CD14-positive monocyte (primary cell): ENCODE measurements around the gene NID2. TPM values are rescaled to one million over a fixed set of nuclear protein-coding genes. Genes with fewer than 3 reads are reported as not detected.
A peak's percentile ranks its signal among the peaks of the same experiment; 100 is the strongest.

Experiments used
- DNase-seq, 3 donors: peaks; one replicate each; pipeline ENCODE4 v3.0.0-alpha.2; 2011 to 2022
- H2AFZ ChIP-seq: 2 replicates; pipeline ENCODE4 v1.6.0; 2012; ENCODE audit warnings: mild to moderate bottlenecking, low read depth, low read length, inconsistent platforms; ENCODE audit not compliant: insufficient read depth, poor library complexity, severe bottlenecking
- H3K27ac ChIP-seq, 2 donors: 1 replicate in 1 of 2; 2 replicates in 1 of 2; pipeline ENCODE4 v1.5.1; 2012 to 2013; ENCODE audit warnings: low read length in 2 of 2, control low read depth in 1 of 2, inconsistent platforms in 1 of 2, low read depth in 1 of 2, mild to moderate bottlenecking in 1 of 2
- H3K27me3 ChIP-seq, 2 donors: one replicate each; pipeline versions ENCODE4 v1.6.0 to v1.6.1; 2011 to 2013; ENCODE audit warnings: low read length in 2 of 2; ENCODE audit not compliant: control insufficient read depth in 2 of 2, insufficient read depth in 2 of 2
- H3K36me3 ChIP-seq, 2 donors: replicated peaks in 1 of 2; 1 replicate in 1 of 2; 2 replicates in 1 of 2; pipeline versions ENCODE4 v1.5.1 to v1.6.1; 2012 to 2013; ENCODE audit warnings: low read length in 2 of 2, control low read depth in 1 of 2, inconsistent platforms in 1 of 2, mild to moderate bottlenecking in 1 of 2; ENCODE audit not compliant: insufficient read depth in 2 of 2, control insufficient read depth in 1 of 2
- H3K4me1 ChIP-seq, 2 donors: 1 replicate in 1 of 2; 2 replicates in 1 of 2; pipeline versions ENCODE4 v1.5.1 to v1.6.1; 2012 to 2013; ENCODE audit warnings: low read length in 2 of 2, control low read depth in 1 of 2, inconsistent platforms in 1 of 2, mild to moderate bottlenecking in 1 of 2, moderate library complexity in 1 of 2; ENCODE audit not compliant: insufficient read depth in 2 of 2, control insufficient read depth in 1 of 2
- H3K4me2 ChIP-seq: replicated peaks from 2 replicates; pipeline ENCODE3; 2012; ENCODE audit warnings: low read length, moderate library complexity, mild to moderate bottlenecking; ENCODE audit not compliant: poor library complexity, severe bottlenecking; ENCODE audit errors: extremely low read depth
- H3K4me3 ChIP-seq, 3 experiments: fragments of 200-600 bp in 1 of 3; sonication (generic) in 1 of 3; replicated peaks in 1 of 3; 1 replicate in 2 of 3; 2 replicates in 1 of 3; pipeline ENCODE4 v1.5.1; 2011 to 2013; ENCODE audit warnings: low read length in 3 of 3, mild to moderate bottlenecking in 3 of 3, control low read depth in 2 of 3, low read depth in 2 of 3, inconsistent platforms in 1 of 3, moderate library complexity in 1 of 3
- H3K79me2 ChIP-seq: 2 replicates; pipeline ENCODE4 v1.6.0; 2012; ENCODE audit warnings: mild to moderate bottlenecking, control low read depth, inconsistent platforms, low read length, moderate library complexity; ENCODE audit not compliant: insufficient read depth
- H3K9ac ChIP-seq: 2 replicates; pipeline ENCODE4 v1.6.0; 2017; ENCODE audit warnings: low read length, mild to moderate bottlenecking; ENCODE audit not compliant: insufficient read depth, poor library complexity, severe bottlenecking
- H3K9me3 ChIP-seq, 2 donors: replicated peaks in 1 of 2; 1 replicate in 1 of 2; 2 replicates in 1 of 2; pipeline versions ENCODE4 v1.5.1 to v1.6.1; 2012 to 2013; ENCODE audit warnings: low read length in 2 of 2, control low read depth in 1 of 2; ENCODE audit not compliant: control insufficient read depth in 1 of 2, insufficient read depth in 1 of 2
- H4K20me1 ChIP-seq: 2 replicates; pipeline ENCODE4 v1.6.0; 2012; ENCODE audit warnings: mild to moderate bottlenecking, low read length, control low read depth, moderate library complexity; ENCODE audit not compliant: insufficient read depth
- H3K27ac Mint-ChIP-seq, 7 donors: one replicate each; pipeline ENCODE4 v1.8.0; 2020; ENCODE audit warnings: mild to moderate bottlenecking in 7 of 7, mixed read lengths in 7 of 7, moderate library complexity in 6 of 7, inconsistent platforms in 2 of 7
- H3K27me3 Mint-ChIP-seq, 3 donors: one replicate each; pipeline ENCODE4 v1.8.0; 2021 to 2022; ENCODE audit warnings: low read depth in 3 of 3, mild to moderate bottlenecking in 3 of 3, mixed read lengths in 3 of 3, moderate library complexity in 3 of 3, inconsistent platforms in 1 of 3
- H3K36me3 Mint-ChIP-seq, 2 donors: one replicate each; pipeline ENCODE4 v1.8.0; 2020; ENCODE audit warnings: mixed read lengths in 2 of 2, inconsistent platforms in 1 of 2, mild to moderate bottlenecking in 1 of 2
- H3K4me1 Mint-ChIP-seq: one replicate; pipeline ENCODE4 v1.8.0; 2020; ENCODE audit warnings: mild to moderate bottlenecking, mixed read lengths
- H3K4me3 Mint-ChIP-seq, 2 donors: one replicate each; pipeline ENCODE4 v1.8.0; 2020; ENCODE audit warnings: mild to moderate bottlenecking in 2 of 2, mixed read lengths in 2 of 2, moderate library complexity in 1 of 2
- H3K9me3 Mint-ChIP-seq, 7 donors: one replicate each; pipeline ENCODE4 v1.8.0; 2020 to 2022; ENCODE audit warnings: mixed read lengths in 7 of 7, mild to moderate bottlenecking in 6 of 7, moderate library complexity in 6 of 7, inconsistent platforms in 2 of 7
- WGBS: methylation state at CpG from one replicate; pipeline ENCODE4 v1.1.5; 2013; ENCODE audit warnings: missing lambda C conversion rate; ENCODE audit not compliant: insufficient coverage; 5-methylcytosine and 5-hydroxymethylcytosine counted together
- intact Hi-C, 2 donors: fragments of 100-400 bp; cut with micrococcal nuclease; formaldehyde crosslinking; loops; one replicate each; pipeline versions ENCODE4 v1.15.0 to v1.15.1; 2023
- polyA plus RNA-seq, 3 donors: library from polyadenylated mRNA; depleted of rRNA in 1 of 3; unstranded in 2 of 3; stranded (reverse) in 1 of 3; fragments of 300-500 nt in 2 of 3; fragments of >200 nt in 1 of 3; fragmentation: Illumina TruSeq in 2 of 3; gene quantifications; 1 replicate in 2 of 3; 2 replicates in 1 of 3; pipeline ENCODE4 v1.2.3, GENCODE V29; 2012 to 2021
- TF ChIP-seq, protein P1 (sequence below): fragments of 200-600 bp; IDR thresholded peaks from one replicate; pipeline ENCODE4 v1.8.0; 2022; ENCODE audit warnings: antibody characterized with exemption, mild to moderate bottlenecking

Gene NID2
- polyA plus RNA-seq, 3 donors: not detected

DNA sequence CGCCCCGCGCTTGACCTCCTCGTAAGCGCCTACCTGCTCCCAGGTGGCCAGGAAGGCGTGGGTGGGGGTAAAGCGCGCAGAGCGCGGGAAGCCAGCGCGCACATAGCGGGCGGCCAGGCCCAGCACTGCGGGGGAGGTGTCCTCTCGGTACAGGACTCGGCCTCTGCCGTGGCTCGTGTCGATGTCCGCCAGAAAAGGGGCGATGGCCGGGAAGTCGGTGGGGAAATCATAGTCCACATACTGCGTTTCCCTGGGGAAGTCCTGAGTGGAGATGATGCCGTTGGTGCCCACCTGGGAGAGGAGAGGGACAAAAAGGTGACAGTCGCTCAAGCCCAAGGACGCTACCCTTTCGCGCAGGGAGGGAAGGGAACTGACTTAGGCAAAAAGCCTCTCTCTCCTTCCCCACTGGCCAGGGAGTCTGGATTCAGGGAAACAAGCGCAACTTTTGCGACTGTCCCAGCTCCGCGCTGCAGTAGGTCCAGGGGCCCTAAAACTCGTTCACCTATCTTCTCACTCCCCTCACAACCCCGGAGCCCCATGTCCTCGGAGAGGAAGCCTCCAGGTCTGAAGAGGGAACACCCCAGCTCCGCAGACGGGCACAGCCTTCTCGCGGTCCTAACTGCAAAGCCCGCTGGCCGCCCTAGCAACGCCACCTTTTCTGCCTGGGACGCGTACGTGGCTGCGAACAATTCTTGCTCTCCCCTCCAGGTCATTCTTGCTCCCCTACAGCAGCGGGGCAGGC, 815 bp downstream of the NID2 start:
- Mint-ChIP-seq H3K4me3 (peak overlapping the region; percentile 53 to 77), H3K27ac (peak overlapping the region in 1 of 7 donors; percentile 48)
- H2AFZ ChIP-seq: no peak overlapping the region

DNA sequence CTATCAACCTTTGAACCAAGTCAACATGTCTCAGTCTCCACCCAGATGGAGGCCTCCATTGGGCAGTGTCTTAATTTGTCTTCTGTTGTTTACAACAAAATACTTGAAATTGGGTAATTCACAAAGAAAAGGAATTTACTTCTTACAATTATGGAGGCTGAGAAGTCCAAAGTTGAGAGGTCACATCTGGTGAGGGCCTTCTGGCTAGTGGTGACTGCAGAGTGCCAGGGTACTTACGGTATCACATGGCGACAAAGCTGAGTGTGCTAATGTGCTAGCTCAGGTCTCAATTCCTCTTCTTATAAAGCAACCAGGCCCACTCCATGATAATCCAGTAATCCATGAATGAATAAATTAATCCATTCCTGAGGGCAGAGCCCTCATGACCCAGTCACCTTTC, 4.7 kb downstream of the NID2 start:
- Histone ChIP-seq H3K36me3 (no peaks in the 10 kb centered on the region), H3K4me1 (peaks cover 6 to 7% of the 10 kb centered on the region in 2 donors), H3K4me3 (no peak overlapping the region), H3K9ac (no peak overlapping the region), H3K27ac (no peak overlapping the region), H3K27me3 (peaks cover 27 to 41% of the 10 kb centered on the region in 2 donors), H2AFZ (no peak overlapping the region), H3K79me2 (no peaks in the 10 kb centered on the region), H3K9me3 (peaks cover 8 to 16% of the 10 kb centered on the region in 2 donors), H4K20me1 (no peaks in the 10 kb centered on the region), H3K4me2 (no peak overlapping the region)
- H3K4me1 Mint-ChIP-seq: peaks cover 10% of the 10 kb centered on the region
- peaks cover 22 to 41% (median 30%) of the 10 kb centered on the region in 3 donors for H3K27me3 Mint-ChIP-seq
- peak overlapping the region in 1 of 7 donors; percentile 33 for H3K27ac Mint-ChIP-seq
- WGBS: 100% methylated on average over 2 of the region's 2 CpGs
- TF ChIP-seq, protein P1, sequence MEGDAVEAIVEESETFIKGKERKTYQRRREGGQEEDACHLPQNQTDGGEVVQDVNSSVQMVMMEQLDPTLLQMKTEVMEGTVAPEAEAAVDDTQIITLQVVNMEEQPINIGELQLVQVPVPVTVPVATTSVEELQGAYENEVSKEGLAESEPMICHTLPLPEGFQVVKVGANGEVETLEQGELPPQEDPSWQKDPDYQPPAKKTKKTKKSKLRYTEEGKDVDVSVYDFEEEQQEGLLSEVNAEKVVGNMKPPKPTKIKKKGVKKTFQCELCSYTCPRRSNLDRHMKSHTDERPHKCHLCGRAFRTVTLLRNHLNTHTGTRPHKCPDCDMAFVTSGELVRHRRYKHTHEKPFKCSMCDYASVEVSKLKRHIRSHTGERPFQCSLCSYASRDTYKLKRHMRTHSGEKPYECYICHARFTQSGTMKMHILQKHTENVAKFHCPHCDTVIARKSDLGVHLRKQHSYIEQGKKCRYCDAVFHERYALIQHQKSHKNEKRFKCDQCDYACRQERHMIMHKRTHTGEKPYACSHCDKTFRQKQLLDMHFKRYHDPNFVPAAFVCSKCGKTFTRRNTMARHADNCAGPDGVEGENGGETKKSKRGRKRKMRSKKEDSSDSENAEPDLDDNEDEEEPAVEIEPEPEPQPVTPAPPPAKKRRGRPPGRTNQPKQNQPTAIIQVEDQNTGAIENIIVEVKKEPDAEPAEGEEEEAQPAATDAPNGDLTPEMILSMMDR: no peak
- peaks cover 0 to 7% (median 2%) of the 10 kb centered on the region in 7 donors for H3K9me3 Mint-ChIP-seq
- H3K36me3 Mint-ChIP-seq: peaks cover 2 to 3% of the 10 kb centered on the region in 2 donors
- H3K4me3 Mint-ChIP-seq: no peak overlapping the region
- no peak for DNase-seq
- intact Hi-C loops: no loop called here

More for the DNA sequence above, 815 bp downstream of the NID2 start:
- no peak overlapping the region for H3K4me3 ChIP-seq
- H3K4me2 ChIP-seq: peak overlapping the region; percentile 46
- H3K9me3 Mint-ChIP-seq: peaks cover 0 to 7% (median 2%) of the 10 kb centered on the region in 7 donors
- H3K27me3 ChIP-seq: peaks cover 56 to 67% of the 10 kb centered on the region in 2 donors
- peaks cover 13% of the 10 kb centered on the region for H3K4me1 Mint-ChIP-seq
- peaks cover 8 to 24% of the 10 kb centered on the region in 2 donors for H3K9me3 ChIP-seq
- no peaks in the 10 kb centered on the region for H4K20me1 ChIP-seq
- 2% methylated on average over 43 of the region's 49 CpGs for WGBS
- TF ChIP-seq, protein P1: no peak
- H3K79me2 ChIP-seq: no peaks in the 10 kb centered on the region
- H3K27me3 Mint-ChIP-seq: peaks cover 51 to 64% (median 54%) of the 10 kb centered on the region in 3 donors
- peaks cover 2 to 3% of the 10 kb centered on the region in 2 donors for H3K36me3 Mint-ChIP-seq
- H3K36me3 ChIP-seq: no peaks in the 10 kb centered on the region
- H3K4me1 ChIP-seq: peaks cover 7 to 11% of the 10 kb centered on the region in 2 donors
- H3K27ac ChIP-seq: no peak overlapping the region
- no peak overlapping the region for H3K9ac ChIP-seq
- DNase-seq: no peak
- intact Hi-C loops: no loop called here
